Suprapubic skin (tissue), 4 donors: ENCODE measurements around the gene MARCHF3. TPM values are rescaled to one million over a fixed set of nuclear protein-coding genes. Genes with fewer than 3 reads are reported as not detected.

Source experiments
- DNase-seq, 2 donors: peaks; one replicate each; pipeline ENCODE4 v3.0.0-alpha.2; 2019; ENCODE audit warnings: low spot score in 2 of 2
- H3K27ac ChIP-seq: fragments of 200-600 bp; sonication (generic); one replicate; pipeline ENCODE4 v1.5.1; 2019
- H3K27me3 ChIP-seq: fragments of 200-600 bp; sonication (generic); one replicate; pipeline ENCODE4 v1.5.1; 2019
- H3K36me3 ChIP-seq: fragments of 200-600 bp; sonication (generic); one replicate; pipeline ENCODE4 v1.5.1; 2019
- H3K4me1 ChIP-seq: fragments of 200-600 bp; sonication (generic); one replicate; pipeline ENCODE4 v1.5.1; 2019
- H3K4me3 ChIP-seq: fragments of 200-600 bp; sonication (generic); one replicate; pipeline ENCODE4 v1.5.1; 2019; ENCODE audit warnings: mild to moderate bottlenecking
- H3K9me3 ChIP-seq: fragments of 200-600 bp; sonication (generic); one replicate; pipeline ENCODE4 v1.5.1; 2019
- CTCF ChIP-seq, 2 donors: fragments of 200-600 bp in 1 of 2; fragments of 450-650 bp in 1 of 2; sonication (generic) in 1 of 2; IDR thresholded peaks; one replicate each; pipeline ENCODE4 v1.5.1; 2016 to 2019; ENCODE audit warnings: antibody characterized with exemption in 2 of 2, mild to moderate bottlenecking in 1 of 2, moderate library complexity in 1 of 2
- EP300 ChIP-seq: sonication (generic); formaldehyde crosslinking; IDR thresholded peaks from one replicate; pipeline ENCODE4 v1.6.1; 2017; ENCODE audit warnings: antibody characterized with exemption
- POLR2A ChIP-seq, 2 donors: fragments of 450-650 bp; IDR thresholded peaks; one replicate each; pipeline ENCODE4 v1.6.1; 2017; ENCODE audit warnings: antibody characterized with exemption in 2 of 2, mild to moderate bottlenecking in 2 of 2, moderate library complexity in 2 of 2
- POLR2AphosphoS5 ChIP-seq, 3 donors: sonication (generic); formaldehyde crosslinking; IDR thresholded peaks; one replicate each; pipeline ENCODE4 v1.6.1; 2017; ENCODE audit warnings: antibody characterized with exemption in 3 of 3
- WGBS: methylation state at CpG from one replicate; pipeline ENCODE4 v1.1.5; 2018; 5-methylcytosine and 5-hydroxymethylcytosine counted together
- total RNA-seq, 4 donors: library from RNA; depleted of rRNA; stranded (reverse); fragments of >200 nt; gene quantifications; one replicate each; pipeline ENCODE4 v1.1.0, GENCODE V29; 2016

Gene MARCHF3
- total RNA-seq, 4 donors from 2014 or later, result 13.9 to 34.8 (median 27.0) TPM

DNA sequence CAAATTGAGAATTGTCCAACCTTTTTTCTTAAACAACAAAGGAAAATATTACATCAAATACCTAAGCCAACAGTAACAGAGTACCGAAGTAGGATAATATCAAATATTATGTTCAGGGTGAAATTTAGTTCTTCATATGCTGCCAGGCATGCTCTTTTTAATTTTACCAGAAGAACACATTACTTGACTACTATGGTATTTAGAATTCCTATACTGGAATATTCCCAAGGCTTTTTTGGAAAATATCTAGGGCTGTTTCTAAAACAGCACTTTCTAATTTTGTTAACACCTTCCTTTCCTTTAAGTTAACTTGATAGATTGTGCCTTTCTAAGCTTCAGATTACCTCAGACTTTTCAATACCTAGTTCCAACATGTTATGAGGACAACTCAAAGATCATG lies 48.7 kb downstream of the MARCHF3 start:
- no peaks in the 10 kb centered on the region for H3K27me3 ChIP-seq
- 57% methylated on average over 1 of the region's 1 CpG for WGBS

GRCh38 chr5:126981222-126981621 lies 49.1 kb downstream of the MARCHF3 start:
- H3K4me3 ChIP-seq, result no peak overlapping the region
- H3K27me3 ChIP-seq, result no peaks in the 10 kb centered on the region
- TF ChIP-seq EP300 (no peak), POLR2A (IDR thresholded peaks at IDR 0.05) (no peak), POLR2AphosphoS5 (IDR thresholded peaks at IDR 0.05) (no peak), CTCF (IDR thresholded peaks at IDR 0.05) (no peak)
- H3K9me3 ChIP-seq, result no peaks in the 10 kb centered on the region
- no peak overlapping the region for H3K27ac ChIP-seq
- H3K4me1 ChIP-seq, result no peaks in the 10 kb centered on the region
- WGBS, result 92% methylated on average over 2 of the region's 2 CpGs
- DNase-seq, result no peak
- no peaks in the 10 kb centered on the region for H3K36me3 ChIP-seq

More for the DNA sequence above, 48.7 kb downstream of the MARCHF3 start:
- TF ChIP-seq EP300 (no peak), POLR2A (IDR thresholded peaks at IDR 0.05) (no peak), POLR2AphosphoS5 (IDR thresholded peaks at IDR 0.05) (no peak), CTCF (IDR thresholded peaks at IDR 0.05) (no peak)
- no peak for DNase-seq
- Histone ChIP-seq H3K4me3 (no peak overlapping the region), H3K4me1 (no peaks in the 10 kb centered on the region), H3K36me3 (no peaks in the 10 kb centered on the region), H3K27ac (no peak overlapping the region), H3K9me3 (no peaks in the 10 kb centered on the region)

DNA sequence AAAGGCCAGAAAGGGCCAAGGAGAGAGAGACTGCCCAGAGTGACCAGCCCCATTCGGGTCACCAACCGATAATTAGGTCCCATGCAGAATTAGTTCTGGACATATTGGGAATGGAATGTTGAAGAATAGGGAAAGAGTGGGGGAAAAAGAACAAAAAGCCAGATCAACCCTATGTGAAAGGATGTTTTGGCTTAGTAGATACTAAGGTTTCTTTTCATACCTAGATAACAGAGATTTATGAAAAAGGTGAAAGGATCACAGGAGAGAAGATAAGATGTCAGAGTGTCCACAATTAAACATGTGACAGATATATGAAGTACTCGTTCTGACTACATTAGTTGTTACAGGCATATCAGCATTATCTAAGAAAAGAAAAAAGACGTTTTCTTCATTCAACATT lies 52.1 kb downstream of the MARCHF3 start:
- 81% methylated on average over 4 of the region's 4 CpGs for WGBS
- Histone ChIP-seq H3K27ac (no peak overlapping the region), H3K4me3 (no peak overlapping the region), H3K27me3 (no peaks in the 10 kb centered on the region), H3K36me3 (no peaks in the 10 kb centered on the region), H3K9me3 (no peaks in the 10 kb centered on the region), H3K4me1 (no peaks in the 10 kb centered on the region)
- TF ChIP-seq CTCF (IDR thresholded peaks at IDR 0.05), result no peak
- no peak for TF ChIP-seq POLR2A (IDR thresholded peaks at IDR 0.05)
- no peak for TF ChIP-seq EP300
- no peak for TF ChIP-seq POLR2AphosphoS5 (IDR thresholded peaks at IDR 0.05)
- DNase-seq, result no peak

- Histone ChIP-seq H3K27me3 (no peaks in the 10 kb centered on the region), H3K9me3 (no peaks in the 10 kb centered on the region), H3K4me3 (no peak overlapping the region), H3K4me1 (peaks cover 10% of the 10 kb centered on the region), H3K27ac (no peak overlapping the region), H3K36me3 (no peaks in the 10 kb centered on the region)
- DNase-seq, result no peak
- 77% methylated on average over 6 of the region's 6 CpGs for WGBS
- no peak for TF ChIP-seq POLR2AphosphoS5 (IDR thresholded peaks at IDR 0.05)
- no peak for TF ChIP-seq POLR2A (IDR thresholded peaks at IDR 0.05)
- no peak for TF ChIP-seq CTCF (IDR thresholded peaks at IDR 0.05)
- no peak for TF ChIP-seq EP300
These were observed 53.7 kb downstream of the MARCHF3 start for GRCh38 chr5:126976520-126977172.

- no peaks in the 10 kb centered on the region for H3K27me3 ChIP-seq
- TF ChIP-seq POLR2AphosphoS5 (IDR thresholded peaks at IDR 0.05), result no peak
- TF ChIP-seq CTCF (IDR thresholded peaks at IDR 0.05), result no peak
- TF ChIP-seq EP300, result no peak
- no peak for TF ChIP-seq POLR2A (IDR thresholded peaks at IDR 0.05)
- DNase-seq, result no peak
- H3K27ac ChIP-seq, result no peak overlapping the region
- no peaks in the 10 kb centered on the region for H3K9me3 ChIP-seq
- H3K4me1 ChIP-seq, result peaks cover 12% of the 10 kb centered on the region
- H3K36me3 ChIP-seq, result no peaks in the 10 kb centered on the region
- no peak overlapping the region for H3K4me3 ChIP-seq
These were observed 54.6 kb downstream of the MARCHF3 start for GRCh38 chr5:126975796-126976195.
